GM12875 (cell line): Measurements from ENCODE around the gene OSMR.
A peak's percentile ranks its signal among the peaks of the same experiment; 100 is the strongest.

Experiments used
- H3K4me3 ChIP-seq: one replicate; pipeline ENCODE4 v1.5.1; 2011; ENCODE audit warnings: low read depth, low read length, control low read depth
- TF ChIP-seq, protein P1 (sequence below): IDR thresholded peaks from 2 replicates; pipeline ENCODE4 v1.5.1; 2011; ENCODE audit warnings: low read depth, mild to moderate bottlenecking, control low read depth, inconsistent platforms, low read length, moderate library complexity, borderline replicate concordance; ENCODE audit not compliant: insufficient read depth

Gene OSMR

DNA sequence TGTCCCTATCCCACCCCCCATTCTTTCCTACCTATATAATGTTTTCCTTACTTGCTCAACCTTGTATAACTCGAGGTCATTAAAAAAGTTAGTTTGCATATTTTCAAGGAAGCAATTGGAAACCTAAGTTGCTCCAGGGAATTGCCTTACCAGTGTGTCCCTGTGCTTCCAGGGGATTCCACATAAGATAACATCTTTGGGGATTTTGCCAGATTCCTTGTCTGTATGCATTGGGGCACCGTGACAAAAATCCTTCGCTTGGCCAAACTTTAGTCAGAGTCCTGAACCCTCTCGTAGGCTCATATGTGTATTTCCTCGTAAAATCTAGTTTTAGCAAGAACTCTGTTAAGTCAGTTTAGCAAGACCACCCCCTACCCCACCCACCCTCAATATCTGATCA lies 14.7 kb upstream of the OSMR start:
- no peak overlapping the region for H3K4me3 ChIP-seq
- TF ChIP-seq, protein P1, sequence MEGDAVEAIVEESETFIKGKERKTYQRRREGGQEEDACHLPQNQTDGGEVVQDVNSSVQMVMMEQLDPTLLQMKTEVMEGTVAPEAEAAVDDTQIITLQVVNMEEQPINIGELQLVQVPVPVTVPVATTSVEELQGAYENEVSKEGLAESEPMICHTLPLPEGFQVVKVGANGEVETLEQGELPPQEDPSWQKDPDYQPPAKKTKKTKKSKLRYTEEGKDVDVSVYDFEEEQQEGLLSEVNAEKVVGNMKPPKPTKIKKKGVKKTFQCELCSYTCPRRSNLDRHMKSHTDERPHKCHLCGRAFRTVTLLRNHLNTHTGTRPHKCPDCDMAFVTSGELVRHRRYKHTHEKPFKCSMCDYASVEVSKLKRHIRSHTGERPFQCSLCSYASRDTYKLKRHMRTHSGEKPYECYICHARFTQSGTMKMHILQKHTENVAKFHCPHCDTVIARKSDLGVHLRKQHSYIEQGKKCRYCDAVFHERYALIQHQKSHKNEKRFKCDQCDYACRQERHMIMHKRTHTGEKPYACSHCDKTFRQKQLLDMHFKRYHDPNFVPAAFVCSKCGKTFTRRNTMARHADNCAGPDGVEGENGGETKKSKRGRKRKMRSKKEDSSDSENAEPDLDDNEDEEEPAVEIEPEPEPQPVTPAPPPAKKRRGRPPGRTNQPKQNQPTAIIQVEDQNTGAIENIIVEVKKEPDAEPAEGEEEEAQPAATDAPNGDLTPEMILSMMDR, result no peak

DNA sequence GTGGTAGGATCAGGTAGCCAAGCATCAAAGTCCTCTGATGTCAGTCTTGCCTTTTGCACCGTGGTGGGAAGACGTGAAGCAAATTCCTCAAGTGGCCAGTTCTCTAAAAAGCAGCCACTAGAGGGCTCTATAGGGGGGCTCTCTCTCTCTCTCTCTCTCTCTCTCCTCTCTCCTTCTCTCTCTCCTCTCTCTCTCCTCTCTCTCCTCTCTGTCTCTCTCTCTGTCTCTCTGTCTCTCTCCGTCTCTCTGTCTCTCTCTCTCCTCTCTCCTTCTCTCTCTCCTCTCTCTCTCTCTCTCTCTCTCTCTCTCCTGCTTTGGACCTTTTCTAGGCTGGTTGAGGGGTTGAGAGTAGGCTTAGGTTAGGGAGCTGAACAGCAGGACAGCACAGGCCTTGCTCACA lies 13.9 kb upstream of the OSMR start:
- H3K4me3 ChIP-seq, result no peak overlapping the region
- TF ChIP-seq, protein P1, result peak; percentile 55; the same call in 1 of the 2 replicates

DNA sequence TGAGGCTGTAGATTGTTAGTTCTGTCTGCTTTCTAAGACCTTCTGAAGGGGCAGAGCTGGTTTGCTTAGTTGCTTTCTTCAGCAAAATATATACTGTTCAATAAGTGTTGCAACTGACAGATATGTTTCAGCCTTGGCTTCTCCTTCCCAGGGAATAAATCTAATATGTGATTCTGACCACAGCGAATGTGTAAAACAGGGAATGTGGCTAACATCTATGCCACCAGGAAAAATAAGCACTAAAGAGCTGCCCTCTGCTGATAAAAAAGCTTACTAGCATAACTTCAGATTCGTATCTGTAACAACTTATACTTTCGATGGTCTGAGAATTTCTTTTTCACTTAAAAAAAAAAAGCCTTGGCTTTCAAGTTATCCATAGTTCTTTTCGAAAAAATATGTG lies 13.0 kb upstream of the OSMR start:
- no peak overlapping the region for H3K4me3 ChIP-seq
- TF ChIP-seq, protein P1, result no peak

DNA sequence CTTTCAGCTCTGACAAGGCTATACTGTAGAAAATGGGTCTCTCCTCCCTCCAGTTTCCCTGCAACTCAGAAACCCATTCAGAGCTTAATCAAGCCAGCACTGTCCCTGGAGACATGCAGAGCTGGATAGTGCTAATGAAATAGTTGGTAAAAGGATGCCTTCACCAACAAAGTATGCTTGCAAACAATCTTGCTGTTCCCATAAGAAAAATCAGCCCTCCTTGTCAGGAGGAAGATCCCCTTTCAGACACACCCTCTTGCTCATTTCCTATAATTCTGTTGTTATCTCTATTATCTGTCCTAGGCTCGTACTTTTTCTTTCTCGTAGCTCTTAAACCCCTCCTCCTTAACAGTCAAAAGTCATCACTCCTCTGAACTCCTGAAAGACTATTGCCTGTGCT lies 9.9 kb upstream of the OSMR start:
- TF ChIP-seq, protein P1, result no peak
- H3K4me3 ChIP-seq, result no peak overlapping the region

DNA sequence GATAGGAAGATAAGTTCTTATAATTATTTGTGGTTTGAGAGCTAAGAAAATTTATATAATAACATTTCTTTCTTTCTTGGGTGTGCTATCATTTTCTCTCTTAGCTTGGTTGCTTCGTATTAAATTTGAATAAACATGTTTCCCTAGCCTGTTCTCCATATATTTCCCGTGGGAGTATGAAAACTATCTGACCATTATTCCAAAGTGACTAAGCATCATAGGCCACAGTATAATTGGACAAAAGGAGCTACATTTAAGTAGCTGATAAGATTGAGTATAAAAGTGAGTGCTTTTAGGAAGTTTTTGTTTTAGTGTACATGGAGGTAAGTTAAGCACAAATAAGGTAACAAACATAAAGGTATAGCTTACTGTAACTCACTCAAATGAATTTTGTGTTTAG lies 8.4 kb upstream of the OSMR start:
- H3K4me3 ChIP-seq, result no peak overlapping the region
- TF ChIP-seq, protein P1, result no peak

DNA sequence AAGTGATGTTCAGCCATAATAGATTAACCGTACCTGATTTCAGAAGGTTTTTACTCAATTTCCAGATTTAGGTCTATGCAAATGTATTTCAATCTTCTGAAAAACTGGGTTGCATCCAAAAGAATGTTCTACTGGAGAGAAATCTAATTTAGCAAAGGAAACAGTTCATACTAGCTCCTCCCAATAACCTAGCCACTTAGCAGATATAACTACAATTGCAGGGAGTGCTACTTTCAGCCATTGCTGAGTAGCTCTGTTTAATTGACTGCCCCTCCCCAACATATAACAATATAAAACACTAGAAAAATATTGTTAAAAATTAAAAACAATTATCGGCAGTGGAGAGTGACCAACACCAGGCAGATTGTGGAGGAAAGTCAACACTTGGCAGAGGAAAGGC lies 7.9 kb upstream of the OSMR start:
- TF ChIP-seq, protein P1, result no peak
- no peak overlapping the region for H3K4me3 ChIP-seq

DNA sequence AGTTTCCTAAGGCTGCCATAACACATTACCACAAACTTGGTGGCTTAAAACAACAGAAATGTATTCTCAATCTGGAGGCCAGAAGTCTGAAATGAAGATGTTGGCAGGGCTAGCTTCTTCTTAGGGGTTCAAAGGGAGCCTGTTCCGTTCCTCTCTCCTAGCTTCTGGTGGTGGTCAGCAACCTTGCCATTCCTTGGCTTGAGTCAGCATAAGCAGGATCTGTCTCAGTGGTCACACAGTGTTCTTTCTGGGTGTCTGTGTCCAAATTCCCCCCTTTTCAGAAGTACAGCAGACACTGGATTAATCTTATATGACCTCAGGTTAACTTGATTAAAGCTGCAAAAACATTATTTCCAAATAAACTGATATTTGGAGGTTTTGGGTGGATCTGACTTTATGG lies 2.1 kb upstream of the OSMR start:
- TF ChIP-seq, protein P1, result no peak
- H3K4me3 ChIP-seq, result no peak overlapping the region
